KG1 (cell line): Measurements from ENCODE around the gene VSTM2L.

Source experiments
- DNase-seq: peaks from one replicate; lab custom pipeline; 2025; lab: John Stamatoyannopoulos, UW

VSTM2L gene

DNA sequence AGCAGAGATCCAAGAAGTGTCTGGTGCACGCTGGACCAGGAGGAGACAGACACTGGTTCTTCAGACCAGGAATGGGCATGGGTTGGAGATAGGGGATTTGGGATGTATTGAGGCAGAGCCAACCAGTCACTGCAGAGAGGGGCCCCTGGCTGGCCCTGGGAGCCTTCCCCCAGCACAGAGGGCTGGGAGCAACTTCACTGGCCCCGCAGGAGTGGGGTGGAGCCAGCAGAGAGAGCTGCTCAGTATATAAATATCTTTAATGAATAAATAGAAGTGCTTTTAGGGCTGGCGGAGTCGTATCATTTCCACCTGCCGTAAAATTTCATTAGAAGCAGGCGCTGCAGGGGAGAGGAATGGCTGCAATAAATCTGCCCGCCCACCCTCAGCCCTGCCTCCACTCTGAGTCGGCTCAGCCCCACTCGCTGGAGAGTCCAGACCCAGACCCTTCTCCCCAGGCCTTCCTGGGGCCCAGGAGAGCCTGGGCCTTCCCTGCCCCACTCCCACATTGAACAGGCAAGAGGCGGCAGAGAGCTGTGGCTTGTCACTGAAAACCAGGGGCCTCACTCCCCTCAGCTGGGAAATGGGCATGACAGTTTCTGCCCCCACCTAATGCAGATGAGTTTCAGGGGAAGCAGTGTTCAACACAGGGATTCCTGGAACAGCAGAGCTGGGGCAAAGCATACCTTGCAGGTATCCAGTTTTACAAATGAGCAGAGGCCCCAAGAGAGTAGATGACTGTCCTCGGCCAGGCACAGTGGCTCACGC lies 23.9 kb upstream of the VSTM2L start:
- DNase-seq: no peak

DNA sequence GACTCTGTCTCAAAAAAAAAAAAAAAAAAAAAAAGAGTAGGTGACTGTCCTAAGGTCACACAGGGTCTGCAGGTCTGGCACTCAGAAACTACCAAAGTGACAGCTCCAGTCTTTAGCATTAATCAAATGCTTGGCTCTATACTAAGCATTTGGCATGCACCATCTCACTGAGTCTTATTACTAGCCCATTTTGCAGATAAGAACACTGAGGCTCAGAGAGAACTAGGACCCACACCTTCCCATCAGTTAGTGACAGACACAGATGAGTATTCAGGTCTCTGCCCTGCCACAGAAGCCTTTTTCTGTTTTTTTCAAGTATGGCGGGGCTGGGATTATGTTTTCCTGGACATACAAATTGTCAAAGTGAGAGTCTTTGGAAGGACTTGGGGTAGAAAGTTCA lies 23.1 kb upstream of the VSTM2L start:
- DNase-seq: no peak

DNA sequence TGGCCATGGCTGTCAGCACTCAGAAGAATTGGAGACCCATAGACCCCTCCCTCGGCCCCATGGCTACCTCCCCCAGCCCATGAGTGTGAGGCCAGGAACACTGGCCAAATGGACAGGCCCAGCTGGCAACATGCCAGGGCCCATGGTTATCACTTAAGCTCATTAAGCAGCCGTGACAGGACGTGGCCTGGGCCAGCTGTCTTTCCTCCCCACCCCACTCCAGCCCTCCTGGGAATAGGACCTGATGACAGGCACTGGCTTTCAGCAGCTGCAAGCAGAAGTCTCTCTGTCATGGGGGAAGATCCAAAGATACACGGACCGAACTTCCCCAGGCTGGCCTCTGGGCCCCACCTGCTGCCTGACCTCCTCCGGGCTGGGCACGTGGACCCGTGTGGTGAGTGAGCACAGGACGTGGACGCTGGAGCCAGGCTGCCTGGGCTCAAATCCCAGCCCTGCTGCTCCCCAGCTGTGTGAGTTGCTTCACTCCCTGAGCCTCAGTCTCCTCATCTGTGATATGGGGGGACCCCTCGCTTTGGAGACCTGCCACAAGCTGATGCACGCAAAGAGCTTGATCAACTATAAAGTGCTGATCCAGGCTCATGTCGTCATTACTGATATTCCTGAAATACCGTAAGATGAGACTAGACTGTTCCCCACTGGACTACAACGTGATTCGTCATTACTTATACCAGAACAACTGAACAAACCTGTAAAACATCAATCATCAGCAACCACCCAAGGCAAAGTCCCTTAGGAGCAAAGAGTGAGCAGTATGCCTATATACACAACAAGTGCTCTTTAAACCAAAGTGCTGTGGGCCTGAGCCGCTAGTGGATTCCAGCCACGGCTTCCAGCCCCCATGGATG lies 22.0 kb upstream of the VSTM2L start:
- no peak for DNase-seq

DNA sequence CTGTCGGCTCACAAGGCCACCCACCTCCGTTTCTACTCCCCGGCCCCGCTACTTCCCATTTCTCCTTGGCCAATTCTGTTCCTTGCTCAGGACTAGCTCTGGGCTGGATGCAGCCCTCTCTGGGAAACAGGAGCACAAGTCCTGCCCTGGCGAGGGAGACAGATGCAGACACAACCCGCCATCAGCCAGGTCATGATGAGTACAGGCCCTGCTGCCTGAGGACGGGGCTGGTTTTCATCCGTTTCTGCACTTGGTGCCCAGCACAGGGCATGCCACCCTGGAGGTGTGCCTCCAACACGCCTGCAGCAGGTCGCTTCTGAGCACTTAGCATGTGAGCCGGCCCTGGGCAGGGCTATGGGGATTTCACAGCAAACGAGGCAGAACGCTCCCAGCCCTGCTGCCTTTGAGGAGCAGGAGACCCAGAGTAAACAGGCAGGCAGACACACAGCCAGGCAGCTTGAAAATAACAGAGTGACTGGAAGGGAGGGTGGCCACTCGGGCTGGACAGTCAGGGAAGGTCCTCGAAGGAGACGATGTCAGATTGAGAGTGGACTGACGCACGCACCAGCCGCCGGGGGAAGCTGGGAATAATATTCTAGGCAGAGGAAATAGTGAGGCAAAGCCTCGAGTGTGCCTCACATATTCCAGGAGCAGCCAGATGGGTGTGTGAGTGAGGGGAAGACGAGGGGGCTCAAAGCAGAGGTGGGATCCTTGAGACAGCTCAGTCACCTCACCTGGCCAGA lies 21.2 kb upstream of the VSTM2L start:
- no peak for DNase-seq

DNA sequence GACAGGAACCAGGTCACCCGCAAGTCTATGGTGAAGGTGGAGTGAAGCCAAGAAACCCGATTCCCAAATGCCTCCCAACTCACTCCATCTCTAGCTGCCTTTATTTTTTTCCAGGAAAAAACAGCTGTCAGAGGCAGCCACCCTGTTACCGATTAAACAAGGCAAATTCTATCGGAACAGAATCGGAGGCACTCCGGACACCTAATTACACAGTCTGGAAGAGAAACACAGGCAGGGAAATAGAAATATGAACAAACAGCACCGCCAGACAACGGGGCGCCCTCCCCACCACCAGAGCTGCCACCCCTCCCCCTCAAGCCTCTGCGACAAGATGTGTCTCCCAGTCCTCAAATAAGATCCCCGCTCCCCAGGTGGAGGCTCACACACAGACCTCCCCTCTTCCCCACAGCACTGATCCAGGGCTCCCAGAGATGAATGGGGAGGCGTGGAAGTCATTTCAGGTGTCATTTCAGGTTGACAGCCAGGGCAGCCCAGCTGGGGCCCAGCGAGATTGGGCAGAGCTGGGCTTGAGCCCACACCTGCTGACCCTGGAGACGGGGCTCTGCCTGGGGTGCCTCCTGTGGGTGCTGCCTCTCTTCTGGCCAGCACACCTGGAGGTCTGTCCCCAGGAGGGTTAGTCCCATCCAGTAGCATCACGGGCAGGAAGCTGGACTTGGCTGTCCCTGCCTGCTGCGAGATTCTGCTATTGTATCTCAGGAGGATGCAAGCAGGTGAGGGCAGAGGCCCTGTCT lies 19.8 kb upstream of the VSTM2L start:
- no peak for DNase-seq

DNA sequence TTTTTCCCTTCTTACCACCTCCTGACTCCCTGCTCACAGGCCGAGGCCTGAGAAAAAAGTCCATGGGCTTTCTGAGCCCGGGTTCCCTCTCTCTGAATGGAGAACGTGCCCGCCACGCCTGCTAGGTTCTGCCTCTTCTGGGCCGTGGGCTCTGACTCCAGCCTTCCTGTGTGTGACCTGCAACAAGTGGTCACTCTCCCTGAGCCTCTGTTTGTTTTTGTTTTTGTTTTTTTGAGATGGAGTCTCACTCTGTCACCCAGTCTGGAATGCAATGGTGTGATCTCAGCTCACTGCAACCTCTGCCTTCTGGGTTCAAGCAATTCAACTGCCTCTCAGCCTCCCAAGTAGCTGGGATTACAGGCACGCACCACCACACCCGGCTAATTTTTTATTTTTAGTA lies 17.9 kb upstream of the VSTM2L start:
- no peak for DNase-seq

DNA sequence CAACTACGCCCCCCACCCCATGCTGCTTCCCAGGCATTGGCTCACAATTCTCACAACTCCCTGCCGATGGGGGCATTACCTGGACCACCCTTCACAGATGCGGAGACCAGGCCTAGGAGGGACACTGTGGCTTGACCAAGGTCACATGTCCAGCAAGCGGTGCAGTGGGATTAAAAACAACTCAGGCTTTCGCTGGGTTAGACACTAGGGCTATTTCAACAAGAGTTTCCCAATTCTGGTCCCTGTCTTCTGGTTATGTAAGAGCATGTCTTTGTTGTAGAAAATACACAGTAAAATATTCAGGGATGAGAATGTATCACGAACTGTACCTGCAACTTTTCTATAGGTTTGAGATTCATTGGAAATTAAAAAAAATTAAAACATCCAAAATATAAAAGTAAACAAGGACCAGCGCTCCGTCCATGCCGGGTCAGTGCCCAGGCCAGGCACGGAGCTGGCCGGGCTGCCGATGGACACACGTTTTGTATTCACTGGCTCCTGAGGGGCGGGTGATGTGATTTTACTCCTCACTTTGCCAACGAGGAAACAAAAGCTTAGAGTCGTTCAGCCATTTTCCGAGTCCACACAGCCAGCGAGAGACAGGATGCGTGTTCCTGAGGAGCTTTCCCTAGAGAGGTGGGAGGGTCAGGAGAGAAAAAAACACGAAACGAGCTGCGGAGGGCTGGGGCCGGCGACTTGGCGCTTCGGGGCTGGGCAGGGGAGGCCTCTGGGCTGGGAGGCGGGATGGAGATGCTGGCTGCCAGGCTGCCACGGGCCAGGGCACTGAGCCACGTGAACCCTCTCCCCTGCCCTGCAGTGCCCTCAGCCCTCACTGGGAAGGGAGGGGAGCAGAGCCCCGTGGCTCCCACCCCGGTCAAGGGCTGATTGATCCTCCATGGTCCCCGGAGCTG lies 17.1 kb upstream of the VSTM2L start:
- DNase-seq: no peak

DNA sequence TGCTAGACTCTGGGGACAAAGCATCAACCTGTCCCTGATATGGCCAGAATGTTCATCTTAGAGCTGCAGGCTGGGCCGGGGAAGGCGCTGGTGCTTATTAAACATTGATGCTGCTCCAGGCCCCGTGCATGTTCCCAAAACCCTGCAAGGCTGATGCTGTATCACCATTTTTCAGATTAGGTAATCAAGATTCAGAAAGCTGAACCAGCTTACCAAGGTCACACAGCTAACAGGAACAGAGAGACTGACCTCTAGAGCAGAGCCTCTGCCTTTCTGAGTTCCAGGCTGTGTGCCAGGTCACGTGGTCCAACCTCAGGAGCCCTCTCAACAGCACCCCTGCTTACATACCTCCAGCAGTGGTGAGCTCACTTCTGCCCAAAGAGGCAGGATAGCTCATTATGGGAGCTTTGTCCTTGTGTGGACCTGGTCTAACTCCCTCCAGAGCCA lies 16.1 kb upstream of the VSTM2L start:
- DNase-seq: no peak

DNA sequence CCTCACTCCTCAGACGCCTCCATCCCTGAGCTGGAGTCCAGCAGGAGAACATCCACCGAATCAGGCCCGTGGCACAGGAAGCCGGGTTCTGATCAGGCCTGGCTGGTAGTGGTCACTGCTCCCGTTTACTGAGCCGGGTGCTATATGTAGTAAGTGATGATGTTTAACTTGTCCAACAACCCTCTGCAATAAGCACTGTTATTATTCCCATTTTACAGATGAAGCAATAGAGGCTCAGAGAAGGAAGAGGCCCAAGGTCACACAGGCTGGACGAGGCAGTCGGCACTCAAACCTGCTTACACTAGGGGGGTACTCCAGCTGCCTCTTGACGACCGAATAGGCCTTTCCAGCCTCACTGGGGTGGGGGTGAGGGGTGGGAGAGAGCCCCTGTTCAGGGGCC lies 14.3 kb upstream of the VSTM2L start:
- DNase-seq: no peak

DNA sequence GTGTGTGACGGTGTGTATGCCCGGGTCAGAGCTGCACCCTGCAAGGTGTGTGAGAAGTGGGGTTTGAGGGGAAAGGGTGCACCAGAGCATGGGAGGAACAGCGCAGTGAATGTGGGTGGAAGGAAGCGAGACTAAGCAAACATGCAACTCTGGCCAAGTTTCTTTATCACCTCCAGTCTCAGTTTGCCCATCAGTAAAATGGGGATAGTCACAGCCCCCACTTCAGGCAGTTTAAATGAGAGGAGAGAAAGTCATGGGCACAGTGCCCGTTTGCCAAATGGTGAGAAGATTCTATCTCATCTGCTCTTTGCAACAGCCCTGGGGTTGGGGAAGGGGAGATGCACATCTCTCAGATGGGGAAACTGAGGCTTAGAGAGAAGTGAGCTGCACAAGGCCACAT lies 12.8 kb upstream of the VSTM2L start:
- DNase-seq: no peak

DNA sequence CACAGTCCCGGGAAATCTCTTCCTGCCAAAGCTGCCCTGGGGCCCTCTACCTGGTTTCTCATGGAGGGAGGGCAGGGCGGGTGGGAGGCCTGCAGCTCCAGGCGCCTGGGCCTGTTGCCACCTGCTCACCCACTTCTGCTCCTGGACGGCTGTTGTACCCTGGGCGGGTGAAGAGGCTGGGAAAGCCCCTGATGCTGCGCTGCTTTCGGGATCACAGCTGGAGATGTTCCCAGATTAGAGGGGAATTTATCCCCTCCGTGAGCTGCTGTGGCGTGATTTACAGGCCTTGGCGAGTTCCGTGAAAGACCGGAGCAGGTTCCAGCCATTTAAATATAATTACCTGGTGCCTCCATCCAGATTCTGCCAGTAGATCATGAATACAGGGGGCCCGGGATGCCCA lies 12.3 kb upstream of the VSTM2L start:
- DNase-seq: no peak

DNA sequence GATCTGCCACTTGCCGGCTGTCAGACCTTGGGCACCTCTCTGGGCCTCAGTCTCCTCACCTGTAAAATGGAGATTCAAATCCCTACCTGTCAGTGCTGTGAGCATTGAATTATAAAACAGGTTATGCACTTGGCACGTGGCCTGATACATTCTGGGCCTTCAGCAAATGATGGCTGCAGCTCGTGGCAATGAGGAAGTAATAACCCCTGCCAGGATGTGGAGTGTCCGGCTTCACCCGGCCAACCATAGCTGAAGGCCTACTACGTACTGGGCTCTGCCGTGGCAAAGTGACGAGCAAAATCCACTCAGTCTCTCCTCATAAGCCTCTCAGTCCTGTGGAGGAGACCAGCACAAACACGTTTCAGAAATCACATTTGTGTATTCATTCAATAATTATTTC lies 10.9 kb upstream of the VSTM2L start:
- no peak for DNase-seq

DNA sequence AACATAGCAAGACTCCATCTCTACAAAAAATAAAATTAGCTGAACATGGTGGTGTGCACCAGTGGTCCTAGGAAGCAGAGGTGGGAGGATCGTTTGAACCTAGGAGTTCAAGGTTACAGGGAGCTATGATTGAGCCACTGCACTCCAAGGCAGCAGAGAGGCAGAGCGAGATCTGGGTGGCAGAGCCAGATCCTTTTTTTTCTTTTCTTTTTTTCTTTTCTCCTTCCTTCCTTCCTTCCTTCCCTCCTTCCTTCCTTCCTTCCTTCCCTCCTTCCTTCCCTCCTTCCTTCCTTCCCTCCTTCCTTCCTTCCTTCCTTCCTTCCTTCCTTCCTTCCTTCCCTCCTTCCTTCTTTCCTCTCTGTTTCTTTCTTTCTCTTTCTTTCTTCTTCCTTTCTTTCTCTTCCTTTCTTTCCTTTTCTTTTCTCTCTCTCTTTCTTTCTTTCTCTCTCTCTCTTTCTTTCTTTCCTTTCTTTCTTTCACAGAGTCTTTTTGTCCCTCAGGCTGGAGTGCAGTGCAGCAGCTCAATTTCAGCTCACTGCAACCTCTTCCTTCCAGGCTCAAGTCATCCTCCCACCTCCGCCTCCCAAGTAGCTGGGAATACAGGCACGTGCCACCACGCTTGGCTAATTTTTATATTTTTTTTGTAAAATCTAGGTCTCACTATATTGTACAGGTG lies 9.2 kb upstream of the VSTM2L start:
- no peak for DNase-seq

DNA sequence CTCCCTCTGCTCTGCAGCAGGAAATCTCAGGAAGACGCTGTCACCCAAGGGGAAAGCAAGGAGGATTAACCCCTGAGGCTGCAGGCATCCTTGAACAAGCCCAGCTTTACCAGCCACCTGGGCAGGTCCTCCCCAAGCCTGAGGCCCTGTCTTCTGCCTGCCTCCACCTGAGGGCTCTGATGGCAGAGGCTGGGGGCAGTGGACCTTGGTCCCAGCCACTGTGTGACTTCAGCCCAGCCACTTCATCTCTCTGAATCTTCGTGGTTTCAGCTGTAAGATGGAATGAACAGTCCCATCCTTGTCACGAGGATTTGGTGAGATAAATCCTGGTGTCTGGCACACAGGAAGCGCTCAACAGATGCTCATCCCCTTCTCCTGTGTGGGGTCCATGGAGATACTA lies 8.5 kb upstream of the VSTM2L start:
- no peak for DNase-seq

DNA sequence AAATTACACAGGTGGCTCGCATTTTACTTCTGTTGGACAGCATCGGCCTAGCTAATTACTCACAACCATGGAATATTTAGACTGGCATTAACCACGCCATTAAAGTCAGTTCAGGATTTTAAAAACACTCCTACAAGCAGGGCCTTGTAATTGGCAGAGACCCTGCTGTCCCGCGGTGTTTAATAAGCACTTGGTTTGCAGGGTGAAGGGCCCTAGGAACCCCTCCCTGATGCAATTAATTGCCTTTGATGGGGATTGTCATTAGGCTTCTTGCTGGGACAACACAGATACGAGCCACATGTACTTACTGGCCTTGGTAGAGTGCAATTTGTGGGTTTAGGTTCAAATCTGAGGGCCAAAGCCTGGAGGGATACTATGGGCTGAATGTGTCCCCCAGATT lies 7.8 kb upstream of the VSTM2L start:
- no peak for DNase-seq

DNA sequence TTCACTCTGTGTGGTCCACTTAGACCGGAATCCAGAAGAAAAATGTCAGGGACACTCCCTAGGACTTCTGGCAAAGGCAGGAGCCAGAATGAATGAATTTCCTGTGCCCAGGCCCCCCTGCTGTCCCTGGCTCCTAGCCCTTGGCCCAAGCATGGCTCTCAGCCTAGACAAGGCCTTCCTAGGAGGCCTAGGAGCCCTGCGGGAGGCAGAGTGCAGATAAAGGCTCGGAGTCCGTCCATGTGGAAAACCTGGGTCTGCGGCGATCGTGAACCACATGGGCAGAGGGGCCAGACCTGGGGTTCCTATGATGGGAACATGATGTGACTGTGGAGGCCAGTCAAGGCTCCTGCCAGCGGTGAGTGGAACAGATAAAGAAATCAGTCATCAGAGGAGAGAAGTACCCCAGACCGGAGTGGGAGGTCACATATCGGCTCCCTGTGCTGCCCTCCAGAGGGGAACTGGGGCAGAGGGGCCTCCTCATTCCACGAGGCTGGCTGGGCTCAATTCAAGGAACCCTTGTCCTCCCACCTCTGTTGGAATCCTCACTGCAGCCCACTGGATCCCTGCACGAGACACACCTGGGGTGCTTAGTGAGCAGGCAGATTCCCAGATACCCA lies 5.9 kb upstream of the VSTM2L start:
- DNase-seq: no peak

DNA sequence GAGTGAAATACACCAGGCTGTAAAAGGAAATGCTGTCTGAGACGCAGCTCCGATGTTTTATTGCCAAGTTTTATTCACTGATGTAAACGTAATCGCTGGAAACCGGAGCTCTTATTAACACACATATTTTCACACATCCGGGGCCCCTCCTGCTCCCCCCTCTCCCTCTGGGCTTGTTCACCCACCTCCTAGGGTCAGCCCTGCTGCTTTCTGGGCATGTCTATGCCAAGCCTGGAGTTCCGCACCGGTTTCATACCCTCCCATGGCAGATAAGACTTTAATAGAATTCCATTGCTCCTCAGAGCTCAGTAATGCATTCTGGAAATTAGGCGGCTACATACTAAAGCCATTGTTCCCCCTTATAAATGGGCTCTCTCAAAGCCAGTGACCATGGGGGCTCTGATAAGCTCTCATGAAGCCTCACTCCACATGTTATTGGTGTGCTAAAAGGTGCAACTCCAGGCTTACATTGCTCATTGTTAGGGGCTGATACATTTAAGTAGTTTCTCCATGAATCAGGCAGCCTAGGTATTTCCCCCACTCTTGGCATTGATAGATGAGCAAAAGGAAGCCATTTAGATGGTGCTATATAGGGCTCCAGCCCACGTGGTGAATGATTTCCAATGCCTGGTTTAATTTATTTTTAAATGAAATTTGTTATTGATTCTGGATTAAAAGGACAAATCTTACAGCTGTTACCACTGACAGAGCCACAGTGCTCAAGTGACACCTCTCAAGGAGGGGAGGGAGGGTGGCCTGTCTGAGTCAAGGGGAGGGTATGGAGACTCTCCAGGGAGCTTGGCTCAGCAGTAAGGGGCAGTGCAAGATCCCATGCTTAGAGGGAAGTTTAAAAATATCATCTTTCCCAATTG lies 4.5 kb upstream of the VSTM2L start:
- no peak for DNase-seq

DNA sequence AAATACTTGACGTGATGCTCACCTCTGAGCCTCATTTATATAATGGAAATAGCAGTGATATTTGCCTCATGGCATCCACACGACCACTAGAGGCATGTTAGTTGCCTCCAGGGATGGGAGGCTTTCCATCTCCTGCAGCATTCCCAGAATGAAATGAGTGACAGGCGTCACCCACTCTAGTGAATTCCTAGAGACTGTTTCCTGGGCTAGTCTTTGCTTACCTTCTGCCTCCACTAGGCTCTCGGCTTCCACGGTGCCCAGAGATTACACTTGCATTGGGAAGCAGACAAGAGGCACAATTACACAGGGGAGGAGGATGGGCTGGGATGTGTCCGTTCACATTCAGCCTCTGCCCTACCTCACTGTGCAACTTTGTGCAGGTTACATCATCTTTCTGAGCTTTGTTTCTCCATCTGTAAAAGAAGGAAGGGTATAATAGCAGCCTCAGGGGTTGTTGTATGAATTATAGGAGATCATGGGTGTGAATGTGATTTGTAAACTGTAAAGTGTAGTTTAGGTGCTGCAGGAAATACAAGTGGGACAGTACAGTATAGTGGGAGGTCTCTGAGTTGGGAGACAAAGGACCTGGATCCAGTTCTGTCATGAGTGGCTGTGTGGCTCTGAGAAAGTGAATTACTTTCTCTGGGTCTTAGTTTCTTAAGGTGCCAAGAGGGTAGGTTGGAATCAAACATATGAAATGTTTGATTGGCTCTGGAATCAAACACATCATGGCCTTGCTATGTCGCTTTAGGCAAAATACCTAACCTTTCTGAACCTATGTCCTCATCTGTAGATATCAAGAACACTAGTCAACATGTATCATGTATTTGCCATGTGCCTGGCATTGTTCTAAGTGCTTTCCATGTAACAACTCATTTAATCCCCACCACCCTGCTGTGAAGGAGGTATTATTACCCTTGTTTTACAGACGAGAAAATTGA lies 3.6 kb upstream of the VSTM2L start:
- DNase-seq: no peak
